RPMI7951 (cell line): ENCODE measurements around the gene EXOC5. TPM values are rescaled to one million over a fixed set of nuclear protein-coding genes. Genes with fewer than 3 reads are reported as not detected.

ENCODE experiments used
- DNase-seq: peaks from one replicate; pipeline ENCODE4 v3.0.0-alpha.2; 2012; ENCODE audit warnings: low read depth
- total RNA-seq: library from RNA; depleted of rRNA; stranded (reverse); fragments of >200 nt; shearing (Covaris generic); gene quantifications from 2 replicates; pipeline ENCODE4 v1.2.3, GENCODE V29; 2014; rRNA removed

The EXOC5 gene, protein sequence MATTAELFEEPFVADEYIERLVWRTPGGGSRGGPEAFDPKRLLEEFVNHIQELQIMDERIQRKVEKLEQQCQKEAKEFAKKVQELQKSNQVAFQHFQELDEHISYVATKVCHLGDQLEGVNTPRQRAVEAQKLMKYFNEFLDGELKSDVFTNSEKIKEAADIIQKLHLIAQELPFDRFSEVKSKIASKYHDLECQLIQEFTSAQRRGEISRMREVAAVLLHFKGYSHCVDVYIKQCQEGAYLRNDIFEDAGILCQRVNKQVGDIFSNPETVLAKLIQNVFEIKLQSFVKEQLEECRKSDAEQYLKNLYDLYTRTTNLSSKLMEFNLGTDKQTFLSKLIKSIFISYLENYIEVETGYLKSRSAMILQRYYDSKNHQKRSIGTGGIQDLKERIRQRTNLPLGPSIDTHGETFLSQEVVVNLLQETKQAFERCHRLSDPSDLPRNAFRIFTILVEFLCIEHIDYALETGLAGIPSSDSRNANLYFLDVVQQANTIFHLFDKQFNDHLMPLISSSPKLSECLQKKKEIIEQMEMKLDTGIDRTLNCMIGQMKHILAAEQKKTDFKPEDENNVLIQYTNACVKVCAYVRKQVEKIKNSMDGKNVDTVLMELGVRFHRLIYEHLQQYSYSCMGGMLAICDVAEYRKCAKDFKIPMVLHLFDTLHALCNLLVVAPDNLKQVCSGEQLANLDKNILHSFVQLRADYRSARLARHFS
- 43.1 and 53.6 TPM in 2 replicates for total RNA-seq

DNA sequence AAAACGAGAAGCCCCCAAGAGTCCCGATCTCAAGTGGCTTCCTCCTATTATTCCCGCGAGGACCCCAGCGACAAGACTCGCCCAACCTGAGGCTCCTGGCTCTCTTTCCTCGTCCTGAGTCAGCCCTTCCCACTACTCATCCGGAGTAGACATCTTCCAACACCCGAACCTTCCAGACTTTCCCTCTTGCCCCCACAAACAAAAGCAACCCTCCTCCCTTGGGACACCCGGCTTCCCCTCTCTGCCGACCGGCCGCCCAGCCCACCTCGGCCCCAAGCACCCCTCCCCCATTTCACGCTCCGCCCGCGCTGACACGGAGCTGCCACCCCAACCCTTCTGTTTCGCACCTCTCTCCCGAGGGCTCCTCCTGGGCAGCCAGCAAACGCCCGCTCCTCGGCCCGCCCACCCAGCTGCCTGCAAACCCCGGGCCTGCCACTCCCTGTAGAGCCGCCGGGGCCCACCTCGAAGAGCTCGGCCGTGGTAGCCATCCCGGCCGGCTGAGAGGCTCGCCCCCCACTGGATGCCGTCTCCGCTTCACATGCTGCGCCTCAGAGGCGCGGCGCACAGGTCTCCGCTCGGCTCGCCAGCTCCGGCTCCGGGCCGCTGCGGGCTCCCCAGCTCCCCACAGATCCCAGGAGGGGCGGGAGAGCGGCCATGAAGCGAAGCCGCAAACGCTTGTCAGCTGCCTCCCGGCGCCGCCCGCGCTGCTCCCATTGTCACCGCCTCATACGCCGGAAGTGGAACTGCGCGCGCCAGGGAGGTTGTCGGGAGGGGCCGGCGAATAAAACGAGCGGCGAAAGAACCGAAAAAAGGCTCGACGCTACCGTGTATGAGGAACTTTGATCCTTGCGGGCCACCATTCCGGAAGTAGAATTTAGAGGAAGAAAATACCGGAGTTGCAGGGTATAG lies at the start of gene EXOC5, which contains the start of gene AP5M1:
Gene EXOC5 (minus strand): TSS at position 745 of the 909 bp plus-strand sequence. CDS start 257 bp downstream, at position 488.
Gene AP5M1 (plus strand): TSS at position 811 of the 909 bp plus-strand sequence. CDS start 344 bp downstream, outside the sequence.
- peak; percentile 91 for DNase-seq

DNA sequence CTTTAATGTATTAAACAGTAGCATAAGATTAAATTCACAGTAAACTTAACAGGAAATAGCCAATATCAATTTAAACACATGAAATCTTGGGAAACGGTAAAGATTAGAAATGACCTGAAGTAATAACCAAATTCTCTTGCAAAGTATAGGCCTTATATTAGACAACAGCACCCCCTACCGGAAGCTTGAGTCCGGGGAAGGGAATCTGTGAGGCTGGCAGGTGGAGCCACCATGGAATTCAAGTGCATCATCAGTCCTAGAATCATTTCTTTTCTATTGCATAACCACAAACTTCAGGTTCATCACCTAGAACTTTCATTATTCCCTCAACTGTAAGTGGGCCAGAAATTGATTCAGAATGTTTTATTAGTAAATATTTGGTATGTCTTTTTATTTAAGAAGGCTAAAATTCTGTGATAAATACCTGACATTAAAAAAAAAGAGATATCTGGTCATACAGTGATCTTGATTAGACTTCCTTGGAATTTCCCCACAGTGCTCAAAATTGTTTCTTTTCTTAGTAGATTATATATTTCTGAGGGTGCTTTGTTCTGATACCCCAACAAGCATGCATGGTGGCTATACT lies 48.6 kb upstream of the EXOC5 start:
- peak; percentile 61 for DNase-seq

DNA sequence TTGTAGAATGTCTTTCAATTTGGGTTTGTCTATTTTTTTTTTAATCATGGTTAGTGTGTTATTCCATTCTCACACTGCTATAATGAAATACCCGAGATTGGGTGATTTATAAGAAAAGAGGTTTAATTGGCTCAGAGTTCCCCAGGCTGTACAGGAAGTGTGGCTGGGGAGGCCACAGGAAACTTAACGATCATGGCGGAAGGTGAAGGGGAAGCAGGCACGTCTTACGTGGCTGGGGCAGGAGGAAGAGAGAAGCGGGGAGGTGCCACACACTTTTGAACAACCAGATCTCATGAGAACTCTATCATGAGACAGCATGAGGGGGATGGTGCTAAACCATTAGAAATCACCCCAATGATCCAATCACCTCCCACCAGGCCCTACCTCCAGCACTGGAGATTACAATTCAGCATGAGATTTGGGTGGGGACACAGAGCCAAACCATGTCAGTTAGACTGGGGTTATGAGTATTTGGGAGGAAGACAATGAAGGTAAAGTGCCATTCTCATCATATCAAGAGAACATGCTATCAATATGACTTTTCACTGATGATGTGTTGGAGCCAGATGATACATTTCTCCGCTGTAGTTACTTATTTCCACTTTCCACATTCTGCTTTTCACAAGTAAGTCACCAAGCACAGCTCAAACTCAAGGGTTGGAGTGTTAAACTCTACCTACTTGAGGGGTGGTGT lies 45.8 kb upstream of the EXOC5 start:
- DNase-seq: no peak

DNA sequence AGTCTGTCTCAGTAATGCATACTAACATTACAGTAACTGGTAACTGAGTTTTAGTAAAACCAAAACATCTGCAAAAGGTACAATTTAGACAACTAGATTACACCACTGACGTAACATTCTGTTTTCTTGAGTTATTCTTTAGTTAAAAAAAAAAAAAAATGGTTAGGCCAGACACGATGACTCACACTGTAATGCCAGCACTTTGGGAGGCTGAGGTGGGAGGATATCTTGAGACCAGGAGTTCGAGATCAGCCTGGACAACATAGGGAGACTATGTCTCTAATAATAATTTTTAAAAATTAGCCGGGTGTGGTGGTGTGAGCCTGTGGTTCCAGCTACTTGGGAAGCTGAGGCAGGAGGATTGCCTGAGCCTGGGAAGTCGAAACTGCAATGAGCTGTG lies 34.2 kb upstream of the EXOC5 start:
- DNase-seq: peak; percentile 0

DNA sequence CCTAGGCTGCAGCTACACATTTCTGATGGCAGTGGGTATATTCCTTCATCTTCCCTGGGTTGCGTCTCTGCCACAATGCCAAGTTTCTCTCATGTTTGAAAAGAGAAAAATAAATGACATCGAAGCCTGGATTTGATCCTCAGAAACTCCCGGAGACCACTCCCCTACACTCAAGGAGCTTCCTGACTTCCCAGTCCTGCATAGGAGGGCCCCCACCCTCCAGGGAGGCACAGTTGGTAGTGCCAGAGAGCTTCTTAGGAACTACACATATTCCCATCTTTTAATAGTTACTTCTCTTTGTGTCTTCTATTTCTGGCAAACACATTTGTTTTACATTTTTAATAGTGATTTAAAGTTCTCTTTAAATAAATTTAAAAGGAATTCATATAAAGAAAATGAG lies 30.8 kb upstream of the EXOC5 start:
- DNase-seq: no peak

DNA sequence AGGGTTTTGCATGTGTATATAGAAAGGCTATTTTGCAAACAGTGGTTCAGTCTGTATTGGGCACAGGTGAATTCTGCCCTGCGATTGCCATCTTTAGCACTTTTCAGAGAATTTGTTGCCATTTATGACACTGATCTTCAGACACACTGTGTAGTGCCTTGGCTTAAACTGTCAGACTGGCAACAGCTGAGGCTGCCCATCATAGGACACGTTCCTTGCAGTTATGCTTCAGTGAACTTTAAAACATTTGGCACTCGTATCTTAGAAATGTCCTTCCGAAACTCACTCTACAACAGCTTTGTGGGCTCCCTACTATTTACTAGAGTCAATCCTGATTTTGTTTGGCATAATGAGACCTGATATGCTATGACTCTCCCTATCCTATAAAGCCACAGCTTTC lies 29.1 kb upstream of the EXOC5 start:
- DNase-seq: no peak

DNA sequence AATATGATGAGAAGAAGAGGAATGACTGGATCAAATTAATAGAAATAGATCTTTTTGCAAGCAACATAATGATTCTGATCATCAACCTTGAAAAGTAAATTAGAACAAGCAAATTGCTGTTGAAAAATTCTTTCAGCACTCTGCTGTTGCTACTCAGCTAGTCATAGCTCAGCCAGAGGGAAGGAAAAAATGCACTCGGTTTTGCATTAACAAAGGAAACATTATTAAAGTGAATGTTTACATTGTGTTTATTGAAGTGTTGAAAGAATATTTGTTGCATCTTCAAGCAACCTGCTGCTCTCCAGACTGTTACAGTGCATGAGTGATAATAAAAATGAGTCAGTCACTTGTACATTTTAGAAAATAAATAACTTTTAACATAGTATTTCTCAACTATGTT lies 26.5 kb upstream of the EXOC5 start:
- no peak for DNase-seq

DNA sequence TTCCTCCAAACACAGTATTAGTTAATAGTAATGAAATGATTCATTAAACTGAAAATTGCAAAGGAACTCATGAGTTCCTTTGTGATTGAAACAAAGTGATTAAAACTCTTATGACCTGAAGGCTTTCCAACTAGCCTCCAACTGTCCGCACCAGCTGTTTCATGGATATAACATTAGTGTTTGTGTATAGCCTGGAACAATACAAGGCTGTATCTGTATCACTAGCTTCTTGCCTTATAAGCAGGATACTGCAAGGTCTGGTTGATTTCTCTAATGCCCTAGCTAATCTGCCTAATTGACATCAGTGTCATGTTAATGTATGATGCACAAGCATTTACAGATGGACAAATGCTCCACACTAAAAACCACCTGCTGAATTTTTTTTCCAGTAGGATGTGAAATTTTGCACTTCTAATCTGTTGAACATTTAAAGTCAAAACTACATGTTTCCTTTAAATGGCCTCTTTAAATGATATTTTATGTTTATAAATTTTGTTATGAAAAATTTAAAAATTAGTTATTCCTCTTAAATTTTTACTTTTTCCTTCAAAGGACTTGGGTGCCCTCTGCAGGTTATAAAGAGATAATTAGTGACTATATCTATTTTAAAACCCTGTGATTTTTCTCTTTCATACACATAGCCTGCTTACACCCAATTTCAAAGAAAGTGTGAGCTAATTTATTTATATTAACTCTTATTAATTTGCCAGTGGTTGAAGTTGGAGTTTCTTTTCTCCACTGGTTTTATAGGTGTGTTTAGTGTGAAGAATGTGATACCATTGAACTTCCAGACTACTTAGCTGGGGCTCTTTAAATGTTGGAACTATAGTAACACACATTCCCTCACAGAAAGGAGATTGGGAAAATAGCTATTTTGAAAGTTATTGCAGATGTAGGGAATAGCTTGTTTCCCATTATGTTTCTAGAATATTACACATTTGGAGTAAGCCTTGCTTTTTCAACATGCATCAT lies 25.4 kb upstream of the EXOC5 start:
- DNase-seq: no peak

DNA sequence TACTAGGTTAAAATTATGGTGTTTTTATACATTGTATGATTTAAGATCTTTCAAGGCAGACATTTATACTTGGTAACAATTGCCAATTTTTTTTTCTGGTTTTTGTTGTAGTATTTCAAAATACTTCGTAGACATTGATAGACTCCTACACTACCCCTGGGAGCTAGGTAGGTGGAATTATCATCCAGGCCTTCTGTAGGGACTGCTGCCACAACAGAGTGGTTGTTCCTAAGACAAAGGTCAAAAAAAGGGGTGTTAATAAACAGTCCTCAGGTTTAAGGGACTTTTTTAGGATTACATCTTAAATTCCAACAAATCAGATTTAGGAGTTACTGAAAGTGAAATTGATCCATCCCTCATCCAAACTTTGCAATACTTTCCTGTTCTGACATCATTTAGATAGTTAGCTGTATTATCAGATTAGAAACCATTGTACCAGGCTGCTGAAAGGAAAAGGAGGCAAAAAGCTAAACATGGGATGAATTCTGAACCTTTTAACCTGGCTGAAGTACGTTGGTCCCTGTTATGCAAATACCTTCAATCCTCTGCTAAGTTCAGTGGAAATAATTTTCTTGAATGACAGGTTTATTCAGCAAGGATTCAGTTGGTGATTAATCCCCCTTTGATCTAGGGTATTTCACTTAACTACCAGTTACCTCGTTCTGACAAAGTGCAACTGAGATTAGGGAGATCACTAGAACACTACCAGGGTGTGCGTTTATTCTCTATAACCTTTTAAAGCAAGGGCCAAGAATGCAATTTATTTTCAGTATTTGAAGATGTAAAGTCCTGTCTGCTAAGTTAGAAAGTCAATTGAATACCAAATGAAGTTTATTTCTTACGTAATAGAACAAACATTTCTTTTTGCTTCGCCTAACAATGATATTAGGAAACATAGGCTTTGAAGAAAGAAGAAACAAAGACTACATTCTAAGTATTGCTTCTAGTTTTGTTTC lies 23.3 kb upstream of the EXOC5 start:
- DNase-seq: no peak

DNA sequence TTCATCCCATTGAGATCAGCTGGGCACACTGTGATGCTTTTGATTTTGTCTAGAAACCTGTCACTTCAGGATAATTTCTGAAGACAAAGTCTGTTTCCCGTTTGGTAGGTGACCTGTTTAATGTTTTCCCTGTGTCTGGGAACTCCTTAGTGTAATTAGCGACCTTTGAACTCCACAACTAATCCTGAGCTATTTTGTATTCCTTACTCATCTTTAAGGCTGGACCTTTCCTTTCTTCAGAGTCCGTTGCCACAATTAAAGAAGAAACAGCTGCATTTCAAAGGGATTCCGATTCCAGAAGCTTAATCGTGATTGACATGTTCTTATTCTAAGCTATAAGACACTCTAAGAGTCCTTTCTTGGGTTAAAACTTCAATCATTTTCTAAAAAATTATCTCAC lies 22.0 kb upstream of the EXOC5 start:
- DNase-seq: no peak

DNA sequence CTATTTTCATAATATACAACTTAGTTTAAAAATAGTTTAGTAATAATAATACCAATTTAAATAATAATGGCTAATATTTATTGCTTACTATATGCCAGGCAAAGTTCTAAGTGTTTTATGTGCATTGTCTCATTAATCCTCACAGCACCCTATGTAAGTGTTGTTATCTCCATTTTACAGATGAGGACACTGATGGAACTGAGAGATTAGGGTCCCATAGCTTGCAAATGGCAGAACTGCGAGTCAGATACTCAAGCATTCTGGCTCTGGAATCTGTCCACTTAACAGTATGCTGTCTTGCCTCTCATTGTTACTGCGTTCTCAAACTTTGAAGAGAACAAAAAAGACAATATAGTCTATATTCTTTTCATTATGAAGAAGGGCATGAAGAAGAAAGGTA lies 19.0 kb upstream of the EXOC5 start:
- DNase-seq: no peak

DNA sequence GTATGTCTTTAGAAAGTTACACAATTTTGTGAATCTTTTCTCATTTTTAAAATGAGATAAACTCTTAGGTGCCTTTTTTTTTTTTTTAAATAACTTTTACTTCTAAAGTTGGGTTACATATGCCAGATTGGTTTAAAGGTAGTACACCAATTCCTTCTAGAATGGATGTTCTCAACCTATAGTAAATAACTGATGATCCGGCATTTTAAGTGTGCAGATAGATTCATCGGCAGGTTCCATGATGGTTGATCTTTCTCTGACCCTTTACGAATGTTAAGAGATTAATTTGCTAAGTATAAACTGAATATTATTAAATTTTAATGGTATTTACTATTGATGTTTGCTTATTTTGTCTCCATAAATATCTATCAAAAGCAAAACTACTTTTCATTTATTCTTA lies 8.4 kb upstream of the EXOC5 start:
- no peak for DNase-seq

DNA sequence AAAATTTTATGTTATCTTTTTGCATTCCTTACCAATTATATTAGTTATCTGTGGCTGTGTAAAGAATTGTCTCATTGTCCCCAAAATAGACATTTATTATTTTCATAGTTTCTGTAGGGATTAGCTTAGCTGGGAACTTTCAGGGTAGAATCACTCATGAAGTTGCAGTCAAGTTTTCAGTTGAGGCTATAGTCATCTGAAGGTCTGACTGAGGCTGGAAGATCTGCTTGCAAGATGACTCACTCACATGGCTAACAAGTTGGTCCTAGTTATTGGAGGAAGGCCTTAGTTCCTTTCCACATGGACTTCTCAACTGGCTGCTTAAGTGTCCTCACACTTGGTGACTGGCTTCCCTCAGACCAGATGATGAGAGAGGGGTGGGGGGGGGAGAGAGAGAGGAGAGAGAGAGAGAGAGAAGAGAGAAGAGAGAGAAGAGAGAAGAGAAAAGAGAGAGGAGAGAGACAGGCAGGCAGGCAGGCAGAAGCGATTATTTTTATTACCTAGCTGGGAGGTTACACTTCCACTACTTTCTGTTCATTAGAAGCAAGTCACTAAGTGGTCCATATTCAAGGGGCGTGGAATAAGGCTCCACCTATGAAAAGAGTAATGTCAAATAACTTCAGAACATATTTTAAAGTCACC lies 6.4 kb upstream of the EXOC5 start:
- no peak for DNase-seq

DNA sequence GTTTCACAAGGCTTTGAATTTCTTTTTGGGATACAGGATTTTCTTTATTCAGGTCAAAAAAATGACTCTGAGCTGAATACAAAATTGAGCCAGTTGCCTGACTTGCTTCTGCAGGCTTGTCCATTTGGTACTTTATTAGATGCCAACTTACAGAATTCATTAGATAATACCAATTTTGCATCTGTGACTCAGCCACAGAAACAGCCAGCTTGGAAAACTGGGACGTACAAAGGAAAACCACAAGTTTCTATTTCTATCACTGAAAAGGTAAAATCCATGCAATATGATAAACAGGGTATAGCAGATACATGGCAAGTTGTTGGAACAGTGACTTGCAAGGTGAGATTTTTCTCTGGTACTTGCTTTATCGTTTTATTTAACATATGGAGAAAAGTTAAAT lies 5.8 kb upstream of the EXOC5 start:
- no peak for DNase-seq

DNA sequence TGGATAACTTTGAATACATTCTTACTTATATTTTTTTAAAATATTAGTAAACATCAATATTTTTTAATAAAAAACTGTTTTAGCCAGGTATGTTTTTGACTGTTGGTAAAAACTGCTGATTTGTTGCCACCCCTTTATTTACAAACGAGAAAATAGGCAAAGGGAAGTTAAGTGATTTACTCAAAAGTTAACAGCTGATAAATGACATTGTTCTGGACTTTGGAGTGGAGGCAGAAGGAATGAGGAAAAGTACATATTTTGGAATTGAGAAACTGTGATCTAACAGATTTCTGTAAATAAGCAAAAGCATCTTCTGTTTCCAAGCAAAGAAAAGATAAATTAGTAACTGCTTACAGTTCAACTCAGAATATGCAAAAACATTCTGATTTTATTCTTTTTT lies 4.5 kb upstream of the EXOC5 start:
- no peak for DNase-seq

DNA sequence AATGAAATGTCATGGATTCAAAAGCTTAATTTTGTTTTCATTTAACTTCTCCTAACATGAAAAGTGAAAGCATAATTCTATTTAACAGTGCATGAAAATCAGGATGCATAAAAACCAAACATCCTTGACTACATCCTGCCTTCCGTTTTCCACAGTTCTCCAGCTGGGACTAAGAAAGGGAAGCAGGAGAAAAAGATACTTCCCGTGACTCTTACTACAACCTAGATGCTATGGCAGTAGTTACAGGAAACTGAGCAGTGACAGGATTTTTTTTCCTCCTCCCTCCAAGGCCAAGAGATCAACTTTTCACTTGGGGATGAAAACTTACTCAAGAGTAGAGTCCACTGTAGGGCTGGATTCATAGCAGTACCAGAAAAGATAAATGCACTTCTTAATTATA lies 2.6 kb downstream of the EXOC5 start:
- peak; percentile 3 for DNase-seq

DNA sequence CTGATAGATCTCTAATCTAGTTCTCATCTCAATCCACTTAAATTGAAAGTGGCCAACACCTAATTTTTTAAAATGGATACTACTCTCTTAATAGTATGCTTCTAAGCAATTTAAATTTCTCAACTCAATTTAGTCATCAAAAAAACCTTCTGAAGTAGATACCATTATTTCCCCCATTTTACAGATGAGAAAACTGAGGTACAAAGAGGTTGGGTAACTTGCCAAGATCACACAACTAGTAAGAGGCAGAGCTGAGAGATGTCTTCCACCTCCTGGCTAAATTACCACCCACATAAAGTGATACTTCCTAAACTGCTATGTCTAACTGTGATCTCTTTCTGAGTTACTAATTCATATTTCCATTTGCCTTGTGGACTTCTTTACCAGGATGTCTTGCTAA lies 6.6 kb downstream of the EXOC5 start:
- DNase-seq: no peak

DNA sequence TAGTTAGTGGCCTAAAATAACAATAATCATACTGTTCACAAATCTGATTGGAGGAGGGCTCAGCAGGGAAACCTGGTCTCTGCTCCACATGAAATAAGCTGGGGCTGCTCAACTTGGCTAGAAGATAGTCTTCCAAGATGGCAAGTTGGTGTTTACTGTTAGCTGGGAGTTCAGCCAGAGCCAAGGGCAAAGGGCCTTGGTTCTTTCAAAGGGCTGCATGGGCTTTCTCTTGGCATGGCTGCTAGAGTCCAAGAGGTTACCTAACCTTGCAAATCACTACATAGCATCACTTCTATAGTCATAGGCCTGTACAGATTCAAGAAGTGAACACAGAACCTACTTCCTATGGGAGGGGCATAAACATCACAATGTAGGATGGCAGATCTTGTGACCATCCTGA lies 7.1 kb downstream of the EXOC5 start:
- DNase-seq: no peak
